ENCODE measurements around the gene SLC22A7.

SLC22A7 gene

GRCh38 chr6:43297644-43298564 is at the start of gene SLC22A7:
SLC22A7 (plus strand) TSS chr6:43298260; CDS start chr6:43298359, 99 bp downstream.
- DNase-seq (ENCODE audit: low read depth) = no peak
- no peak for TF ChIP-seq CTCF (IDR thresholded peaks at IDR 0.05; ENCODE audit: insufficient read depth, low read depth, low read length, missing control alignments)
- no peak within 1 kb of the TSS for H3K4me3 ChIP-seq (ENCODE audit: low read depth, low read length)

DNA sequence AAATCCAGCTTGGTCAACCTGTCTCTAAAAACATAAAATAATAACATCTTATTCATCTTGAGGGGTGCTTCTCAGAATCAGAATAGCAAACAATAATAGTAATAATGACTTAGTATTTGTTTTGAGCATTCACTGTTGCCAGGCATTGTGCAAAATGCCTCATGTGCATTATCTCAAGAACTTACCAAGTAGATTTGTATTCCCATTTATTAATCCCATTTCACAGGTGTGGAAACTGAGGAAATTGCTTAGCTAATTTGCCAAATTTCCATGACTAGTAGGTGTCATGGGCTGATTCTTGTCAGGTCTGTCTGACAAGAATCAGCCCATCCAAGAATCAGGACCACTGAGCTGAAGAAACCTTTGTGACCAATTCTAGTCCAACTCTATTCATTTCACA is 49.3 kb upstream of the SLC22A7 start:
- no peak for TF ChIP-seq CTCF (IDR thresholded peaks at IDR 0.05; ENCODE audit: insufficient read depth, low read depth, low read length, missing control alignments)
- no peak for DNase-seq (ENCODE audit: low read depth)
- H3K4me3 ChIP-seq (ENCODE audit: low read depth, low read length) = no peak overlapping the region

DNA sequence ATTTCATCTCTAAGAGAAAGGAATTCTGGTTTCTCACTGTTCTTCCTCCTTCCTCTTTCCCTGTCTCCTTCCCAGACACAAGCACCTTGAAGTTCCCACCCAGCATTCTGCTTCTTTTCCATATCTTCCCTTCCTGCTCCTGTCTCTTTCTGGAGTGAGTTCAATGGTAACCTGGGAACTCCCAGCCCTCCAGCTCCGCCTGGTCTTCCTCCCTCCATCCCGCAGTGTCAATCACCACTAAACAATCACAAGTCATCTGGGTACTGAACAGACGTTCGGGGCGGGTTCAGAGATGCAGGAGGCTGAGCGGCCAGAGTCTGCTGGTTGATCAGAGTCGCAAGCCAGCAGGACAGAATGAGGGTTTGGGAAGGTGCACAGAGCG is 47.1 kb upstream of the SLC22A7 start:
- no peak for TF ChIP-seq CTCF (IDR thresholded peaks at IDR 0.05; ENCODE audit: insufficient read depth, low read depth, low read length, missing control alignments)
- no peak for DNase-seq (ENCODE audit: low read depth)
- H3K4me3 ChIP-seq (ENCODE audit: low read depth, low read length) = no peak overlapping the region

GRCh38 chr6:43253401-43253800 is 44.7 kb upstream of the SLC22A7 start:
- no peak for TF ChIP-seq CTCF (IDR thresholded peaks at IDR 0.05; ENCODE audit: insufficient read depth, low read depth, low read length, missing control alignments)
- H3K4me3 ChIP-seq (ENCODE audit: low read depth, low read length) = no peak overlapping the region
- no peak for DNase-seq (ENCODE audit: low read depth)

DNA sequence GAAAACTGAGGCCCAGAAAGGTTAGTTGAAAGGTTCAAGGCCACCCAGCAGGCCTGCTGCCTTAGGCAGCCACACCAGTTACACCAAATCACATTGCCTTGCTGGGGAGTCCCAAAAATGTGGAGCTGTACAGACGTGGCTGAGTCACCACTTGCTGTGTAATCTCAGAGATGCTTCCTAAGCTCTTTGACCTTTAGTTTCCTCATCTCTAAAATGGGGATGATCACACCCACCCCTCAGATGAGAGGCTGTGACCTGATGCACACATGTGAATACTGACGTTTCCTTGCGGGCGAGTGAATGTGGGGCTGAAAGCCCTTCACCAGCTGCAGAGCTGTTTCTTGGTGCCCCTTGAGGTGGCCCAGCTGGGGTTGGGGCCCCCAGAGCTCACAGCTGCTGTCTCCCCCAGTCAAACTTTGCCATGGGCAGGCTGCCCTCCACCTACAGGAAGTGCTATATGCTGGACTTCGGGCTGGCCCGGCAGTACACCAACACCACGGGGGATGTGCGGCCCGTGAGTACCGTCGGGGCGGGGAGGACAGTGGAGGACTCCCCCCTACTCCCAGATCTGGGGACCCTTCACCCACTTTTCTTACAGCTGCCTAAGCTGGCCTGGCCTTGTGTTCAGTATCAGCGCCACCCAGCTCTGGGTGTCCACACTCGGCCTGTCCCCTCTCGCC is 43.8 kb upstream of the SLC22A7 start:
- no peak for DNase-seq (ENCODE audit: low read depth)
- H3K4me3 ChIP-seq (ENCODE audit: low read depth, low read length) = no peak overlapping the region
- no peak for TF ChIP-seq CTCF (IDR thresholded peaks at IDR 0.05; ENCODE audit: insufficient read depth, low read depth, low read length, missing control alignments)

- DNase-seq (ENCODE audit: low read depth) = no peak
- no peak for TF ChIP-seq CTCF (IDR thresholded peaks at IDR 0.05; ENCODE audit: insufficient read depth, low read depth, low read length, missing control alignments)
- no peak overlapping the region for H3K4me3 ChIP-seq (ENCODE audit: low read depth, low read length)
Observed at GRCh38 chr6:43254846-43255245, 43.2 kb upstream of the SLC22A7 start.
